ENCODE data around the gene PFAS.
"Not testable (repeated sequence)": the region's sequence is repeated elsewhere in the genome, so short reads cannot be mapped to it uniquely, and the experiment has no call there.

PFAS gene, protein sequence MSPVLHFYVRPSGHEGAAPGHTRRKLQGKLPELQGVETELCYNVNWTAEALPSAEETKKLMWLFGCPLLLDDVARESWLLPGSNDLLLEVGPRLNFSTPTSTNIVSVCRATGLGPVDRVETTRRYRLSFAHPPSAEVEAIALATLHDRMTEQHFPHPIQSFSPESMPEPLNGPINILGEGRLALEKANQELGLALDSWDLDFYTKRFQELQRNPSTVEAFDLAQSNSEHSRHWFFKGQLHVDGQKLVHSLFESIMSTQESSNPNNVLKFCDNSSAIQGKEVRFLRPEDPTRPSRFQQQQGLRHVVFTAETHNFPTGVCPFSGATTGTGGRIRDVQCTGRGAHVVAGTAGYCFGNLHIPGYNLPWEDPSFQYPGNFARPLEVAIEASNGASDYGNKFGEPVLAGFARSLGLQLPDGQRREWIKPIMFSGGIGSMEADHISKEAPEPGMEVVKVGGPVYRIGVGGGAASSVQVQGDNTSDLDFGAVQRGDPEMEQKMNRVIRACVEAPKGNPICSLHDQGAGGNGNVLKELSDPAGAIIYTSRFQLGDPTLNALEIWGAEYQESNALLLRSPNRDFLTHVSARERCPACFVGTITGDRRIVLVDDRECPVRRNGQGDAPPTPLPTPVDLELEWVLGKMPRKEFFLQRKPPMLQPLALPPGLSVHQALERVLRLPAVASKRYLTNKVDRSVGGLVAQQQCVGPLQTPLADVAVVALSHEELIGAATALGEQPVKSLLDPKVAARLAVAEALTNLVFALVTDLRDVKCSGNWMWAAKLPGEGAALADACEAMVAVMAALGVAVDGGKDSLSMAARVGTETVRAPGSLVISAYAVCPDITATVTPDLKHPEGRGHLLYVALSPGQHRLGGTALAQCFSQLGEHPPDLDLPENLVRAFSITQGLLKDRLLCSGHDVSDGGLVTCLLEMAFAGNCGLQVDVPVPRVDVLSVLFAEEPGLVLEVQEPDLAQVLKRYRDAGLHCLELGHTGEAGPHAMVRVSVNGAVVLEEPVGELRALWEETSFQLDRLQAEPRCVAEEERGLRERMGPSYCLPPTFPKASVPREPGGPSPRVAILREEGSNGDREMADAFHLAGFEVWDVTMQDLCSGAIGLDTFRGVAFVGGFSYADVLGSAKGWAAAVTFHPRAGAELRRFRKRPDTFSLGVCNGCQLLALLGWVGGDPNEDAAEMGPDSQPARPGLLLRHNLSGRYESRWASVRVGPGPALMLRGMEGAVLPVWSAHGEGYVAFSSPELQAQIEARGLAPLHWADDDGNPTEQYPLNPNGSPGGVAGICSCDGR (N-terminal part only)

DNA sequence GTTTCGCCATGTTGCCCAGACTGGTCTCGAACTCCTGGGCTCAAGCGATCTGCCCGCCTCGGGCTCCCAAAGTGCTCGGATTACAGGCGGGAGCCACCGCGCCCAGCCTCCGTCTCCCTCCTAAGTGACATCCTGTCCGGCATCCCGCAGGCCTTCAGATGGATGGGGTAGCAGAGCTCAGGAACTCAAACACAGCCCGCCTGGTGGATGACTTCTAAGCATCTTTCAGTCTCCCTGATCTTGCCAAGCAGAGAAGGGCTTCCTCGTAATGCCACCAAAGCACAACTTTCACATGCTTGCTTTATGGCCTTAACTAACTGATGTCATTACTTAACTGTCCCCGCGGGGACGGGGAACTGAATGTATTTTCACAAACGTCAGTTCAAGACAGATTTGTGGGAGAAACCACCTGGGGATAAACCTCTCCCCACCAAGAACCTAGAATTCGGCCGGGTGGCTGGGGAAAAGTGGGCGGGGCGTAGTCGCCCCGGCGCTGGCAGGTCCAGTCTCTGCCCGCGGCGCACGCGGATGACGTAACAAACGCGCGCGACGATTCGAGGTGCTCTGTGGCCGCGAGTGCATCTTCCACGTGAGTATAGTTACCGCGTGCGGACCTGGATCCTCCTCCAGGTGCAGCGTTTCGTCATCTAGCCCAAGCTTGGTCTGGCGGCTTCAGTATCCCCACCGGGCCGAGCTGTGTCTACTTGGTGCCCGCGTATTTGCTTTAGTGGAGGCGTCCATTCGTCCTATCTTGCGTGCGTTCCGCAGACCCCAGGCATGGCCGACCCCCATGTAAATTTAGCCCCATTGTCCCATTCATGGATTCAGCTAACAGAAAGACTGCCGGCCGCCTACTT lies at the start of gene PFAS:
PFAS (plus strand) TSS at position 539 of the 857 bp plus-strand sequence. CDS start 4,649 bp downstream, outside the sequence.
- DNase-seq (ENCODE audit: low spot score) = peak; percentile 93

DNA sequence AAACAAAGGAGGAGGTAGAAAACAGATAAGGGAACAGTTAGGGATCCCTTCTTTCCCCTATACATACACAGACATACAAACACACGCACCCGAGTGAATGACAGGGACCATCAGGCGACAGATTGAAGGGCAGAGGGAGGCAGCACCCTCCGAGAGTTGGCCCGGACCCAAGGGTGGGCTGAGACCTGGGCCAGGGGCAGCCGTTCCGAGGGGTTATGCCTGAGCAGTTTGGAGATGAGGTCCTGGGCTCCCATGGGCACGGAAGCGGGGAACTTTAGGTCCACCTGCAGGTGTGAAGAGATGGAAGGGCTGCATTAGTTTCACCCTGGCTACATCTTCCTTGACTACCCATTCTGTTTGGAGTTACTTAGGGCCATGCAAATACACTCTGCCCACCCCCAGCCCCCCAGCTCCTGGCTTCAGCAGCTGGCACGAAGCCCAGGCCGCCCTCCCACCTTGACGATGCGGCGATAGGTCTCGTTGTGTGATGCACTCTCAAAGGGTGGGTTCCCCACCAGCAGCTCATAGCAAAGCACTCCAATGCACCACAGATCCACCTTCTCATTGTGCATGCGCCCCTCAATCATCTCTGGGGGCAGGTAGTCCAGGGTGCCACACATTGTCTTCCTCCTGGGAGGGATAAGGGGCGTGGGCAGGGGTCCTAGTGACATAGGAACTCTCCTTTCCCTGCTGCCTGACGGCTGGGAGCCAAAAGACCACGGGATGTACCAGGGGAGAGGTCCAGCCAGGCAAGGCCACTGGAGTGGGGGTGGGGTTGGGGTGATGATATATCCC lies 44.1 kb upstream of the PFAS start:
- DNase-seq (ENCODE audit: low spot score) = no peak

DNA sequence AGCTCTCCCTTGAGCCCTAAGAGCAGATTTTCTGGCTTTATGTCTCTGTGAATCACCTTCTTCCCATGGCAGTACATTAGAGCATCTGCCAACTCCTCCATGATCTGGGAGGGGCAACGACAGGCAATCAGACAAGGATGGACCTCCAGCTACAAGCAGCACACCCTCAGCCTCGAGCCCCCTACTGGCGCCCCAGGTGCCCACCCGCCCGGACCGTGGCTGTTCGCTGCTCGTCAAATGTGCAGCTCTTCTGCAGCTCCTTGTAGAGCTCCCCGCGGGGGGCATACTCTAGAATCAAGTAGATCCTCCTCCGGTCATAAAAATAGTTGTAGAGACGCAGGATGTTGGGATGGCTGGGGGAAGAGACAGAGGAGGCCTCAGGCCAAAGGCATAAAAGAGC lies 42.6 kb upstream of the PFAS start:
- no peak for DNase-seq (ENCODE audit: low spot score)

DNA sequence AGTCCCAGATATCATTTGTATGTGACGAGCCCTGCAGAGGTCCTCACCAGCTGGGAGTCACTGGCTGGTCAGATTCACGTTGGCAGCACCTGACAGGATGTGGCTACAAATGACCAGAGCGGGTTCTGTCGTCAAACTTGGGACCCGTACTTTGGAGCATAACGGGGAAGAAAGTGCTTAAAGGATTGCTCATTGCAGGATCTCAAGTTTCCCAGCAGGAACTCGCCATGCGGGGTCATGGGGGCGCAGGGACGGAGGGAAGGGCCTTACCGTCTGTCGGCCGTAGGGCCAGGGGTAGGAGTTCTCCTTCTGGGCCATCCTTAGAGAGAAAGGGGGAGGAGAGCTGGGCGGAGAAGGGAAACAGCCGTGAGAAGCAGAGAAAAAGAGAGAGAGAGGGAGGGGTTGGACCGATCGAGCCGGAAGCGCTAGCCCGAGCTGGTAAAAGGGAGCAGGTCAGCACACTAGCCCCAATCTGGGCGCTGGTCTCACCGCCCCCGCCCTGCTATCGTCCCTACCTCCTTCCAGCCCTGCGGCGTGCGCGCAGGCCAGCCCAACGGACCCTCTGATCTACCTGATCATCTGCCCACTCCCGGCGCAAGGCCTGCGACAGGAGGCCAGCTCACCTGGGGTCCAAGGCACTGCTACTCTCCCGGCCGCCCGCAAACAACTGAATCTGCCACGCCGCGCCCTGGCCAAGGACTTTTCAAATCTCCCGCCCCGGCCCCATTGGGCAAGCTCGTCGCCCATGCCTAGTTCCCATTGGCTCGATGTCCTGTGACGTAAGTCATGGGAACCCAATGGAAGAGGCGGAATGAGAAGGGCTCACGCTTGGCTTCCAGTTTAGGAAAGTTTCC lies 39.0 kb upstream of the PFAS start, which contains the start of gene AURKB:
AURKB (minus strand) TSS at position 669 of the 854 bp plus-strand sequence; CDS start at position 318, 351 bp downstream.
- DNase-seq (ENCODE audit: low spot score) = peak; percentile 97

DNA sequence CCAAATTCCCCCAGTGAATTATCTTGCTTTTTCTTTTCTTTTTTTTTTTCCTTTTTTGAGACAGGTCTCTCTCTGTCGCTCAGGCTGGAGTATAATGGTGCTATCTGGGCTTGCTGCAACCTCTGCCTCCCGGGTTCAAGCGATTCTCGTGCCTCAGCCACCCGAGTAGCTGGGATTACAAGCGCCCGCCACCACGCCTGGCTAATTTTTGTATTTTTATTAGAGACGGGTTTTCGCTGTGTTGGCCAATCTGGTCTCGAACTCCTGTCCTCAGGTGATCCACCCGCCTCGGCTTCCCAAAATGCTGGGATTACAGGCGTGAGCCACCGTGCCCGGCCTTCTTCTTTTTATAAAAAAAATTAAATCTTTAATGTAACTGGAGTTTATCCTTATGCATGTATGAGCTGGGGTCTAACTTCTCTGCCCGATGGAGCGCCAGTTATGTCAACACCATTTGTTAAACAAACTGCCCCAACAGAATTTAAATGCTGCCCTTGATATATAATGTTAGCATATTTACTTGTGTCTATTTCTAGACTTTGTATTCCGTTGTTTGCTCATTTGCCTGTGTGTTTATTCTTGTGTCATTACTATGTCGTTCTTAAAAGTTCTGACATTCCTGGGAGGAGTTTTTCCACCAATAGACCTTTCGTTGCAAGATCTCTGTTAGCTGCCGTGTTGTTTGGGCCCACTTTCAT lies 38.2 kb upstream of the PFAS start:
- DNase-seq (ENCODE audit: low spot score) = no peak

DNA sequence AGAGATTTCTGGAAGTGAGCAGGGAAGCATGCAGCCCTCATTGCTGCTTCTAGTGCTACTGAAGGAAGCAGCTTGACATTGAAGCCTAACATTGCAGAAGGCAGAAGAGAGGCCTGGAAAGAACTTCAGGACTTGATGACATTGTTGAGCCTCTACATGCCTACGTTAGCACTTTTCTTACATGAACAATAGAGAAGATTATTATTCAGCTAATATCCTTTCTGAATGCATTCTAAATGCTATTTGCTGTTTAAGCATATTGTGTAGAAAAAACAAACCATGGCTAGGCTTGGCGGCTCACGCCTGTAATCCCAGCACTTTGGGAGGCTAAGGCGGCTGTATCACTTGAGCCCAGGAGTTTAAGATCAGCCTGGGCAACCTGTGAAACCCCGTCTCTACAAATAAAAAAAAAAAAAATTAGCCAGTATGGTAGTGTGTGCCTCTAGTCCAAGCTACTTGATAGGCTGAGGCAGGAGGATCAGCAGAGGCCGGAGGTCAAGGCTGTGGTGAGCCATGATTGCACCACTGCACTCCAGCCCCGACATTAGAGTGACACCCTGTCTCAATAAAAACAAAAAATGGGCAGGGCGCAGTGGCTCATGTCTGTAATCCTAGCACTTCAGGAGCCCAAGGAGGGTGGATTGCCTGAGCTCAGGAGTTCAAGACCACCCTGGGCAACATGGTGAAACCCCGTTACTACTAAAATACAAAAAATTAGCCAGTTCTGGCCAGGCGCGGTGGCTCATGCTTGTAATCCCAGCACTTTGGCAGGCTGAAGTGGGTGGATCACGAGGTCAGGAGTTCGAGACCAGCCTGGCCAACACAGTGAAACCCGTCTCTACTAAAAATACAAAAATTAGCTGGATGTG lies 36.5 kb upstream of the PFAS start:
- DNase-seq (ENCODE audit: low spot score) = no peak

DNA sequence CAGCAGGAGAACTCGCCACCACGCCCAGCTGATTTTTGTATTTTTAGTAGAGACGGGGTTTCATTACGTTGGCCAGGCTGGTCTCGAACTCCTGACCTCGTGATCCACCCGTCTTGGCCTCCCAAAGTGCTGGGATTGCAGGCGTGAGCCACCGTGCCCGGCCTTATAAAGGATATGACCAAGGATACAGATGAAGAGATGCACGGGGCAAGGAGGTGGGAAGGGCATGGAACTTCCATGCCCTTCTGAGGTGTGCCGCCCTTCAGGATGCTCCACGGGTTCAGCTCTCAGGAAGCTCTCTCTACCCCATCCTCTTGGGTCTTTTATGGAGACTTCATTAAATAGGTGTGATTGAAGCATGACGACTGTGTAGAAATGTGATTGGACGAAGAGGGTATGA lies 35.1 kb upstream of the PFAS start:
- DNase-seq (ENCODE audit: low spot score) = not testable (repeated sequence)

DNA sequence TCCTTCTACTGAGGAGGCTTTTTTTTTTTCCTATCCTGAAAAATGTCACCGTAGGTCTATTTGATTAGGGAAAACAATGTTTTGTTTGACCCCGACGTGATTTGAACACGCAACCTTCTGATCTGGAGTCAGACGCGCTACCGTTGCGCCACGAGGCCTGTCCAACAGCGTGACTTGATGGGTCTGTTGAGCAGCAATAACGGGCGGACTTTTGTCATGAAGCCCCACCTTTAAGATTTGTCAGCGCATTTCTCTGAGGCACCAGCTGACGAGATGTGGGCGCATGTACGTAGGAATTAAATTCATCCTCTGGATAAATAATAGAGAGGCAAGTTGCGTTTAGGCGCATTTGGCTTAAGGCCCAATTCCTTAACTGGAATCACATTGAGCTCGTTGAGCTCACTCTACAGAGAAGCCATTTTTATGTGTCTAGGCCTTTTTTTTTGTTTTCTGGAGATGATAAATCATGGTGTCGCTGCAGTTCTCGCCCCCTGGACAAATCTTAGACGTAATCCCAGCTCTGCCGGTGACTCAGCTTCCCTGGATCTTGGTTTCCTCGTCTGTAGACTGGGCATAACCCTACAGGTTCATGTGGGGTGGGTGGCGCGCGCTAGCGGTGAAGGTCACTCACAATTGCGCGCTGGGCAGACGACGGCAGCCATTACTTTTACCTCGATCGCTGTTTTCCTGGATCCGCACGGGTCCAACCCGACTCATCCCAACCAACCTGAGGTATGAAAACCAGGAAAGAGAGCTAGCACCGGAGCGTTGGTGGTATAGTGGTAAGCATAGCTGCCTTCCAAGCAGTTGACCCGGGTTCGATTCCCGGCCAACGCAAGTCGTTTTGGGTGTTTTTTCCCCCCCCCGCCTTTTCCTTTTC lies 28.1 kb upstream of the PFAS start:
- peak; percentile 92 for DNase-seq (ENCODE audit: low spot score)

DNA sequence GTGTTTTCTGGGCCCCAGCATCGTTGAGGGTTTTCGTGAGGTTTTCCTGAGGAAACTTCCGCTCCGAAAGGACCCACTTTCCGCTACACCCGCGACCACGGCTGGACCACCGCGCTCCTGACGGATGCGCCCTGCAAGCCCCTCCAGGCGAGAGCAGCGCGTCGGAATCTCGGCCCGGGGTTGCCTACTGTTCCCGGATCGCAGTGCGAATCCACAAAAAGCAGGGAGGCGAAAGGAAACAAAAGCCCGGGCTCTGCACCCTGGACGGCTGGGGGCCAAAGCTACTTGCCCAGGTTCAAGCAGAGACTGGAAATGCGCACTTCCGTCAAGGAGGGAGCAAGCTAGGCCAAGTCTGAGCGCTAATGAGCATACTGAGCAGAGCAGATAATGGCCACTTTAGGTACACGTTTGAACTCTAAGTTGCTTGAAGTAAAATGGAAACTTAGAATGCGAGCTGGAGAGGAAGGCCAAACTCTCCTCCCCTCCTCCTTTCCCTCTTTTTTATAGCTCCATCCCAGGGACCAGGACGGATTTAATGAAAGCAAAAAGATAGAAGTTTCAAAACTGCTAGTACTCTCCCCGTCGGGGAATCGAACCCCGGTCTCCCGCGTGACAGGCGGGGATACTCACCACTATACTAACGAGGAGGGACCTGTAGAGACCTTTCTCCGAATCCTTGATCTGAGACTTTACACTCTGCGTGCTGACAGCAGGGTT lies 27.3 kb upstream of the PFAS start:
- DNase-seq (ENCODE audit: low spot score) = peak; percentile 94

DNA sequence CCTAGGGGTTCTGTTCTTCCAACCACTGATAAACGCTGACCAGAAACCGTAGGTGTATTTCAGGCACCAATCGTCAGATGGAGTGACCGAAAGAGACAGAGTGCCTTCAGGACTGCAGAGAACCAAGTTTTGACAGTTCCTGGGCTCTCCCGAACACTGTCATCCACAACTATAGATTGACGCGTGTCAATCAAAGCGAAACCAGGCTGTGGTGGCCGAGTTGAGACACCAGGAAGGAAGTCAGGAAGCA lies 26.8 kb upstream of the PFAS start:
- no peak for DNase-seq (ENCODE audit: low spot score)

DNA sequence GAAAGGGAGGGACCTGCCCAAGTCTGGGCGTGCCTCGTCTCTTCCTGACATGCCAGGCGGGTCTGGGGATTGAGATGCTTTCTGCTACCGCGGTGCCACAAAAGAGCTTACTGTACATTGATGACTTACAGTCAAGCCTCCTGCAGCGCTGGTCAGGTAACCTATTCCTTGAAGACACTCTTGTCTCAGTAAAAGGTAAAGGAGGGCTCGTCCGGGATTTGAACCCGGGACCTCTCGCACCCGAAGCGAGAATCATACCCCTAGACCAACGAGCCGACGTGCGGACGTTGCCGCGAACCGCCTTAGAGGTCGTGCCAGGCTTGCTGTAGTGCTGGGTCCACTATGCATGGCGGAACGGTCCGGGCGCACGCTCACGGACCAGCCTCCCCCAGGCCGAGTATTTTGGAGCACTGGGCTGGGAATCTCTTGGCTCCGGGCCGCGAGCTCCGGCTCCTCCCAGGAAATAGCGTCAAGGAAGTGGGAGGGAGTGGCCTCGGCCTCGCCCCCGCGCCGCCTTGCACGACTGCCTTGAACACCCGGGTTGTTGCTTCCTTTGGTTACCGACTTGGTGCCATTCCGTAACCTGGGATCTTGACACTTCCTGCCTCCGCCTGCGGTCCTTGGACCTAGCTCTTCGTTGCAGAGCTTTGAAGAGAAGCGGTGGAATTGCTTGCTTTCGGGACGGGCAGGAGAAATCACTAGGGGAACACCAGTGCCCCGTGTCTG lies 26.3 kb upstream of the PFAS start:
- DNase-seq (ENCODE audit: low spot score) = peak; percentile 94

DNA sequence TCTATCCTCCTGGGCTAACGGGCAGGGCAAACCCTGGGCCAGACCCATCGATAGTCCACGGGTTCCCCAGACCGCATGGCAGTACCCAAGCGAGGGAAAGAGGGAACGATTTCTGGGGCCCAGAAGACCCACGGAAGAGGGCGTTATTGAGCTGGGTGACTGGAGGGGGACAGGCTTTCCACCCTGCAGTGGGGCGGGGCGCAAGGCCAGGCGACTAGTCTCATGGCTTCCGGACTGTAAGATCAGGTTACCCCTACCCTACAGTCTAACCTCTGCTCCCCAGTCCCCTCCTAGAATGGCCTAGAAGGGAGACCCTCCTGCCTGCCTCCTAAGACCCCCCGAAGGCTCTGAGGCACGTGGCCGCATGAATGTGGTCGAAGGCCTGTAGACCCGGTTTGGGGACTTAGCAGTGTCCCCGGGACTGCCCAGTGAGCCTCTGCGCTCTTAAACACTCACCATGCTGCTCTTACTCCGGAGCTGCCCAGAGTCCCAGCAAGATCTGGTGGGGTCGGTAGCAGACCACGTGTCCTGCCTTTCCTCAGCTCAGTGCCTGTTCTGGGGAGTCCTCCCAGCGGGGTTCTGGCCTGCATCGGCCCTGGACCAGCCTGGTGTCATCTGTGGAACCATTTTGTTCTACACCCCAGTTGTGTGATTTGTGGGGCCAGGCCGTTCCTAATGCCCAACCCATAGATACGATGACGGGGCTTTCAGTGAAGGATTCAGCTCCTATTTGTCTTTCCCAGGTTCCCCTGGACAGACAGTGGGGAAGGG lies 25.5 kb upstream of the PFAS start:
- DNase-seq (ENCODE audit: low spot score) = peak; percentile 74

DNA sequence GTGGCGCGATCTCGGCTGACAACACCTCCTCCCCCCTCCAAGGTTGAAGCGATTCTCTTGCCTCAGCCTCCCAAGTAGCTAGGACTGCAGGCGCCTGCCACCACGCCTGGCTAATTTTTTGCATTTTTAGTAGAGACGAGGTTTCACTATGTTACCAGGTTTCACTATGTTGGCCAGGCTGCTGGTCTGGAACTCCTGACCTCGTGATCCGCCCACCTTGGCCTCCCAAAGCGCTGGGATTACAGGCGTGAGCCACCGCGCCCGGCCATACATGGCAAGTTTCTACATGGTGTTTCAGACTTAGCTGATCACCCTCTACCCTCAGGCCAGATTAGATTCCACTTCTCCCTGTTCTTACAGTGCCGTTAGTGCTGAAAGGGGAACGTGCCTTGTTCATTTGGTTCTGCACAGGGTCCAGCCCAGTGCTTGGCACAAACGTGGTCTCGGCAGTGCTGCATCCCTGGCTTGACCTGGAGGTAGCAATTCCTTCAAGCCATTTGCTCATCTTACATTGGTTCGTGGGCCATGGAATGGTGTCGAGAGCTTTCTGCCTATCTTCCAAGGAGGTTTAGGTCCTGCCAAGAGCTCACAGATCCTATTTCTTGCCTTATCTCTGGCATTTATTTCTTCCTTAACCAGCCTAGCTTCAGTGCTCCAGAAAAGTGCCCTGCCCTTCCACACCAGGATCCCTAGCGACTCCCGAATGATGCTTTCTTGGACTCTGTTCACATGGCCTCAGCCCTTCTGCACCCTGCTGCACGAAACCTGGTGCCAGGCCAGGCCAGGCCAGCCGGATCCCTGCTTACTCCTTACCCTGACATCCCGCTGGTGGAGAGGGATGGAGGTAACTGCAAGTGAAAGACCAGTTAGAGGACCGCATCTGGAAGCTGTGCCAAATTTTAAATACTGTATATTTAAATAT lies 23.9 kb upstream of the PFAS start:
- no peak for DNase-seq (ENCODE audit: low spot score)

All from Ammon's horn (tissue), 1 donor.